OCI-LY7 (cell line): ENCODE data around the gene GNA12.

Experiments used
- CTCF ChIP-seq: fragments of 200-600 bp; sonication (generic); conservative IDR thresholded peaks from 2 replicates; pipeline ENCODE4 v1.5.1; 2014; ENCODE audit warnings: mild to moderate bottlenecking, antibody characterized with exemption, low read length, moderate library complexity, mixed read lengths
- EZH2phosphoT487 ChIP-seq: fragments of 200-600 bp; sonication (generic); IDR thresholded peaks from 2 replicates; pipeline ENCODE4 v1.6.1; 2018; ENCODE audit warnings: low read depth, borderline replicate concordance, mild to moderate bottlenecking, mixed run types, antibody characterized with exemption, low read length, moderate library complexity, mixed read lengths

GRCh38 chr7:2803755-2804154 lies 40.4 kb downstream of the GNA12 start:
- TF ChIP-seq CTCF (no peak), EZH2phosphoT487 (no peak)
